Stimulated activated CD8-positive, alpha-beta memory T cell treated with anti-CD3 and anti-CD28 coated beads, Interleukin-2, amount 100 ng/mL, for 48 hours (primary cell): ENCODE results near the gene IFNGR1.
"Not testable (repeated sequence)": the region's sequence is repeated elsewhere in the genome, so short reads cannot be mapped to it uniquely, and the experiment has no call there.

Experiments used
- DNase-seq, 2 donors: peaks; one replicate each; pipeline ENCODE4 v3.0.0-alpha.2; 2020; ENCODE audit warnings: low read depth in 2 of 2

Gene IFNGR1

GRCh38 chr6:137213813-137214212, 5.4 kb downstream of the IFNGR1 start:
- DNase-seq, result no peak

GRCh38 chr6:137213331-137213740, 5.8 kb downstream of the IFNGR1 start:
- DNase-seq, result no peak

DNA sequence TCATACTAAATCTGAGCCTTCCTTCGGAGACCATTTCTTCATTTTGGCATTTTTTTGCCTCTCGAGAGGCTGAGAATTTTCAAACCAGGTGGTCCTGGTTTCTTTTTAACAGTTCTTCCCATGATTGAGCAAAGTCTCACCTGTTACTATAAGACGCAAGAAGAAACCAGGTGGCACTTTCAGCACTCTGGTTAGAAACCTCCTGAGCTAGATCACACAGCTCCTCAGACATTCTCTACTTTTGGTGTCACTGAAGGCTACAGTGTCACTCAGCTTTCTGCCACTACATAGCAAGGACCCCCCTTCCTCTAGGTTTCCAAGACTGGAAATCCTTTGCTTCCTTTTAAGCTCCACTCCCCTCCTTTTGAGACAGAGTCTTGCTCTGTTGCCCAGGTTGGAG, 7.3 kb downstream of the IFNGR1 start:
- DNase-seq, result no peak

GRCh38 chr6:137210903-137211302, 8.3 kb downstream of the IFNGR1 start:
- no peak for DNase-seq

DNA sequence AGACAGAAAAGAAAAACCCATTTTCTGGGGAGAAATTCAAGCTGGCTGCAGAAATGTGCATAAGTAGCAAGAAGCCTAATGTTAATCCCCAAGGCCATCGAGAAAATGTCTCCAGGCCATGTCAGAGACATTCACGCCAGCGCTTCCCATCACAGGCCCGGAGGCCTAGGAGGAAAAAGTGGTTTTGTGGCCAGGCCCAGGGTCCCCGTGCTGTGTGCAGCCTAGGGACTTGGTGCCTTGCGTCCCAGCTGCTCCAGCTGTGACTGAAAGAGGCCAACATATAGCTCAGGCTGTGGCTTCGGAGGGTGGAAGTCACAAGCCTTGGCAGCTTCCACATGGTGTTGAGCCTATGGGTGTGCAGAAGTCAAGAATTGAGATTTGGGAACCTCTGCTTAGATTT, 10.9 kb downstream of the IFNGR1 start:
- DNase-seq, result no peak

DNA sequence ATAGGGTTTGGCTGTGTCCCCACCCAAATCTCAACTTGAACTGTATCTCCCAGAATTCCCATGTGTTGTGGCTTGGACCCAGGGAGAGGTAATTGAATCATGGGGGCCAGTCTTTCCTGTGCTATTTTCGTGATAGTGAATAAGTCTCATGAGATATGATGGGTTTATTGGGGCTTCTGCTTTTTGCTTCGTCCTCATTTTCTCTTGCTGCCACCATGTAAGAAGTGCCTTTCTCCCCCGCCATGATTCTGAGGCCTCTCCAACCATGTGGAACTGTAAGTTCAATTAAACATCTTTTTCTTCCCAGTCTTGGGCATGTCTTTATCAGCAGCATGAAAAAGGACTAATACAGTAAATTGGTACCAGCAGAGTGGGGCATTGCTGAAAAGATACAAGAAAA, 11.7 kb downstream of the IFNGR1 start:
- not testable (repeated sequence) for DNase-seq

DNA sequence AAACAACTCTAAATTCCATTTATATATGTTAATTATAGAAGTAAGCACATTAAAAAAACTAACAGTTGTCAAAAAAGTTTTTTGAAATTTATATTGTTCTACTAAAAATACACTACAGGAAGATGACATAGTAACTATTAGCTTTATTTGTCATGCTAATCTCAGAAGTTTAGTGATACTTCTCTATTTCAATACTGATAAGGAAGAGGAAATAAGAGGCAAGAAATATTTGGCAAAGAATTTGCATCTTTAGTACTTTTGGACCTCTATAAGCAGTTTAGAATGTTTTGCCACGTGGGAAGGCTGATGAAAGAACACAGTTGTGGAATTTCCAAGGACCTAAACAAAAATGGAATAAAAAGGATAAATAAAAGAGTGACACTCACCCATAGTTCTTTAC, 12.6 kb downstream of the IFNGR1 start:
- no peak for DNase-seq

DNA sequence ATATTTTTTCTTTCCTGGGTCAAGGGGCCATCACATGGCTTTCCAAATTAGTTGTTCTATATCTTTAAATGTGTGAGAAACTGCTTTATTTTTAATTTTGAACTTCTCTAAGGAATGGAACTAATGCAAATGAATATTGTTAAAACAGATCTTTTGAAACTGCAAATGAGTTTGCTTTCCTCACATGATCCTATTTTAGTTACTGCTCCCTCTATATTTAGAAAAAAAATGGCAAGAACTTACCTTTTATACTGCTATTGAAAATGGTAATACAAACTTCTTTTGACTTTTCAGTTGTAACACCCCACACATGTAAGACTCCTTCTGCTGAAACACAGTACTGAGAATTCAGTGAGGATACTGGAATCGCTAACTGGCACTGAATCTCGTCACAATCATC, 15.9 kb downstream of the IFNGR1 start:
- DNase-seq, result no peak

GRCh38 chr6:137202078-137202477, 17.1 kb downstream of the IFNGR1 start:
- no peak for DNase-seq

GRCh38 chr6:137201006-137201405, 18.2 kb downstream of the IFNGR1 start:
- DNase-seq, result no peak

DNA sequence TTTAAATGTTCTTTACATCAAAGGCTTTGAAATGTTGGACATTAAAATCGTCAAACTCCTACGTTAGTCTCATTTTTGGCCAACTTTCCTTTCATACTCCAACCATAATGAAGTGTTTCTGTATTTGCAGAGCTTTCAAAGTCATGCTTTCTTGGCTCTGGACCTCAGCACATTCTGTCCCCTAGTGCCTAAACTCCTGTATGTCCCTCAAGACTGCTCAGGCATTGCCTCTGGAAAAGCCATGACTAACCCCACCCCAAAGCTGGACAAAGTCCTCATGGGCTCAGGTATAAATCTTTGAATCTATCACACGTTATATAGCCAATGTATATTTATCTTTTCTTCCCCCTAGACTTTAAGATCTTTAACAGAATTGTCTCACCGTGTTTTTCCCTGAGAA, 18.9 kb downstream of the IFNGR1 start:
- no peak for DNase-seq

- DNase-seq, result no peak
Observed at GRCh38 chr6:137197684-137198645, 21.2 kb downstream of the IFNGR1 start.

DNA sequence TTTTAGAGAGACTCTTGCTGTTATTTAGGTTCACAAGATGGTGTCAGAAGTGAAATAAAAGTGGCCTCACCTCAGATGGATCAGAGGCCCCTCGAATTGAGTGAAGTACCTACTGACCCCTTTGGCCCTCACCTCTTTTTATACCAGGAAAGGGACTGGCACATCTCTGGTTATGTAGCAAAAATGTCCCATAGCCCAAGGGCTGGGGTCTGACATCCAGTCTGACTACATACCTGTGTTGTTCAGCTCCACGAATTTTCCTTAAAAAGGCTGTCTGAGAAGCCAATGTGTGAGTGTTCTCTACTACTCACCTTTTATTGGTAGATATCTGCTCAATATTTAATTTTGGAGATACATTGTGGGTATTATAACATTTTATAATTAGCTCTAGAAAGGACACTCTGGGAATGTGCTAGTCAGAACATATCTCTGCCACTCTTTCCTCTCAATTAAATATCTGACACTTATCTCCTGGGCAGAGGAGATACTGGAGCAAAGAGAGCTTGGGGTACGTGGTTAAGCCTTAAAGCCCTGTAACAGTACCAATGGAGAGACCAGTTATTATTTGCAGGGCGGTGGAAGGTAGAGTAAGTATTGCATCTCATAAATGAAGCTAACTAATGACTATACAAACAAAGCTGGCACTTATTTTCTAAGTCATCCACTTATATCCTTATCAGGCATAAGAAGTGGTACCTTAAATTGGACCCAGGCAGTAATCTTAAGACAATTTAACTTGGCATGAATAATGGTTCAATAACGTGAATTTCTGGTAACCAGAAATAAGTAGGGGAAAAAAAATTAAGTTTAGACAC, 25.7 kb downstream of the IFNGR1 start:
- no peak for DNase-seq

GRCh38 chr6:137192821-137193220, 26.4 kb downstream of the IFNGR1 start:
- DNase-seq, result no peak

- DNase-seq, result no peak
Observed at GRCh38 chr6:137191670-137192069, 27.5 kb downstream of the IFNGR1 start.

DNA sequence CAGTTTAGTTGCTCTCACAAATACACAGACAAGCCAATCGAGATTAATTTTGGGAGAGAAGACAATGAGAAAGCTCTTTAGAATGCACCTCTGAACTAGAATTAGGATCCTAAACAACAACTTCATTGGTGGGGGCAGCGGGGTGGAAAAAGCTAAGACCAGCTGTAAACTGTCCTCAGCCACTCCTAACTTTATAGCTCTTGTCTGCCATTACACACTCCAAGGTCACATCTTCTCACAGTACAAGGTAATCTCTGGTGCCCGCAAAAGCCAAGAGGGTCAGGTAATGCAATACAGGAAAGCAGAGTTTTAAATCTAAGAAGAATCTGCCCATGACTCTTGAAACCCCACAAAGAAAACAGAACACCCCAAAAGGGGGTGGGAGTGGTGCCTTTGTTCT, 27.9 kb downstream of the IFNGR1 start:
- DNase-seq, result no peak

GRCh38 chr6:137190583-137191094, 28.5 kb downstream of the IFNGR1 start:
- no peak for DNase-seq

- DNase-seq, result no peak
Observed at GRCh38 chr6:137188855-137189254, 30.3 kb downstream of the IFNGR1 start.

- DNase-seq, result no peak
Observed at GRCh38 chr6:137185290-137185689, 33.9 kb downstream of the IFNGR1 start.

DNA sequence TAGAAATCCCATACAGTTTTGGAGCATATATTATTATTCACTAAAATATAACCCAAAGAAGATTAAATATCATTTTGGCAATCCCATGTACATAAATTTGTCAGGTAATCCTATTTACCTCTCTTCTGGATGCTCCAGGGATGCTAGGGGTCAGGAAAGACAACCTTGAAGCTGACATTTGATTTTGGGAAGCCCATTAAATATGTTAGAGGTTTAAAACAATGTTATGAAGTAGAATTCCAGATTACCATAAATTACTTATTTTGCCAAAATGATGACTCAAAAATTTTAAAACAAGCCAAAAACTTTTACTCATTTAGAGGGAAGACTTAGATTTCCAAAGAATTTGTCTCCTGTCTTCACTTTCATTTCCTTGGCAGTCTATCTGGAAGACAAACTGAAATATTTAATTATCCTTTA, 36.5 kb downstream of the IFNGR1 start:
- DNase-seq, result no peak

DNA sequence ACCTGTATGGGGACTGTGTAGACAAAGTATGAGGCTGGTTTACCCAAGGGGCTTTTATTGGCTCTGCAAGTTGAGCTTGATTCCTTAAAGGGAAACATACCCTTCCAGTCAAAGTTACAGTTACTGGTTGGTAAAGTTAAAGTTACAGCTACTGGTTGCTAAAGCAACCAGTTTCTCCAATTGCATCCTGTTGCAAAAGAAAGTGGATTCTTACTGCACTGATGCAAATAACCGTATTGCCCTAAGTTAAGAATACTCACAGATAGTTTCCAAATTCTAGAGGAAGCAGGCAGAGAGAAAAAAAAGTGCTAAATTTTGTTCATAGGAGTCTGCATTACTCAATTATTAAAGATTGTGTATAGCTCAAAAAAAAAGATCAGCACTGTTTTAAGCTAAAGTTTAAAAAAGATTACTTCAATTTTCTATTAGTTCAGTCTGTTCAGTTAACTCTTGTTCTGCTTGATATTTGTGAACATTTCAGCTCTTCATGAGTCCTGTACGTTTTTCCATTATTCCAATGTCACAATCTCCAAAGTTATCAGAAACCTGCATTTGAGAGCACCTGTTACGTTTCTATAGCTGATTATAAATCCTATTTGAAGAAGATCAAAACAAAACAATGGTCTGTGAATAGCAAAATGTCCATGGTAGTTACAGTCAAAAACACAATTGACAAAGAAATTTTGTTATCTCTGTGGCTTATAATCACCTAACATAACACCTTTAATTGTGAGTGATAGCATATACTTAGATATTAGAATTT, 37.1 kb downstream of the IFNGR1 start:
- no peak for DNase-seq

DNA sequence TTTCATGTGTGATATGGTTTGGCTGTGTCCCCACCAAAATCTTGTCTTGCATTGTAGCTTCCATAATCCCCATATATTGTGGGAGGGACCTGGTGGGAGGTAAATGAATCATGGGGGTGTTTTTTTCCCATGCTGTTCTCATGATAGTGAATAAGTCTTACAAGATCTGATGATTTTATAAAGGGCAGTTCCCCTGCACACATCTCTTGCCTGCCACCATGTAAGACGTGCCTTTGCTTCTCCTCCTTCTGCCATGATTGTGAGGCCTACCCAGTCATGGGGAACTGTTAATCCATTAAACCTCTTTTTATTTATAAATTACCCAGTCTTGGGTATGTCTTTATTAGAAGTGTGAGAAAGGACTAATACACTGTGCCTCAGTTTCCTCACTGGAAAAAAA, 41.6 kb downstream of the IFNGR1 start:
- DNase-seq, result no peak
